Medulla oblongata (tissue), 1 donor: ENCODE measurements around the gene GTSE1.

Experiments used
- DNase-seq: peaks from one replicate; pipeline ENCODE4 v3.0.0-alpha.2; 2015; ENCODE audit errors: extremely low spot score

The GTSE1 gene

GRCh38 chr22:46377525-46378425 lies 81.1 kb downstream of the GTSE1 start:
- no peak for DNase-seq

- DNase-seq, result no peak
Measured at GRCh38 chr22:46378426-46379065, 81.9 kb downstream of the GTSE1 start.

- no peak for DNase-seq
Measured at GRCh38 chr22:46379066-46379930, 82.6 kb downstream of the GTSE1 start.

GRCh38 chr22:46380069-46380468 lies 83.4 kb downstream of the GTSE1 start:
- no peak for DNase-seq
